NCI-H2196 treated with DMSO at 0.1 percent for 48 hours (cell line): ENCODE measurements around the gene AJAP1.
"Not testable (repeated sequence)": the region's sequence is repeated elsewhere in the genome, so short reads cannot be mapped to it uniquely, and the experiment has no call there.

Source experiments
- DNase-seq: peaks from one replicate; lab custom pipeline; 2025; ENCODE audit not compliant: unreplicated experiment; lab: John Stamatoyannopoulos, UW

AJAP1 gene, protein sequence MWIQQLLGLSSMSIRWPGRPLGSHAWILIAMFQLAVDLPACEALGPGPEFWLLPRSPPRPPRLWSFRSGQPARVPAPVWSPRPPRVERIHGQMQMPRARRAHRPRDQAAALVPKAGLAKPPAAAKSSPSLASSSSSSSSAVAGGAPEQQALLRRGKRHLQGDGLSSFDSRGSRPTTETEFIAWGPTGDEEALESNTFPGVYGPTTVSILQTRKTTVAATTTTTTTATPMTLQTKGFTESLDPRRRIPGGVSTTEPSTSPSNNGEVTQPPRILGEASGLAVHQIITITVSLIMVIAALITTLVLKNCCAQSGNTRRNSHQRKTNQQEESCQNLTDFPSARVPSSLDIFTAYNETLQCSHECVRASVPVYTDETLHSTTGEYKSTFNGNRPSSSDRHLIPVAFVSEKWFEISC

DNA sequence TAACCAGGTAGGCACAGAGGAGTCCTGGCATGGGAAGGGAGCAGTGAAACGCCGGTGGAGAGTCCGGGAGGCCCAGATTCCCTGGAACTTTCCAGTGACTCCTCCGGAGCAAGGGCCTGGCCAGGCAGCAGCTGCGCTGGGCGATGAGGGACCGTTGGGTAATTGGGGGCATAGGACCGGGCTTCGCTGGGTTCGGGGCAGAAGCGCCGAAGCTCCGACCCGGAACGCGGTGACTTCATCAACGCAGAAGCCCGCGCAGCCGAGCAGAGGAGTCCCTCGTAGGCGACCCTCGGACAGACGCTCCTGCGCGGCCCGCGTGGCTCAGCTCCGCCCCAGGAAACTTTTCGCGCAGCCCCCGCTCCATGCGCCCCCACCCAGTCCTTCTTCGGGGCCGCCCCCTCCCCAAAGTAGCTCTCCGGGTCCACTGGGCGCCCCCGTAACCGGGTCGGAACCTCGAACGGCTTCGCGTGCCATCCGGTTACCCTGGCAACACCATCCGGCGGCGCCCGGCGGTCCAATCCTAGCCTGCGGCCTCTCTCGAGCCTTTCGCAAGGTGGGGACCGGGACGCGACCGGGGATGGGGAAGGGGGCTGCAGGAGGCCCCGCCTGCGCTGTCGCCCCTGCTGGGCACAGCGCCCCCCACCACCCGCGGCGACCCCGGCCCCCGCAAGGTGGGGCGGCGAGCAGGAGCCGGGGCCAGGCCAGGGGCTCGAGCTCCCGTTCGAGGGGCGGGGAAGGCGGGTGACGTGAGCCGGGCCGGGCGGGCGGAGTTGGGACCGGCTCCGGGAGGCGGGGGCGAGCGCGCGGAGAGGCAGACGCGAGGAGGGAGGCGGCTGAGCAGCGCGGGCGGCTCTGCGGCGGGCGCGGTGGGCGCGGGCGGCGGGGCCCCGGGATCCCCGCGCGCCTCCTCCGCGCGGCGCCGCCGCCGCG lies at the start of gene AJAP1:
TSS of gene AJAP1 (plus strand) at position 814 of the 930 bp plus-strand sequence. CDS start 817 bp downstream, outside the sequence.
- no peak for DNase-seq

DNA sequence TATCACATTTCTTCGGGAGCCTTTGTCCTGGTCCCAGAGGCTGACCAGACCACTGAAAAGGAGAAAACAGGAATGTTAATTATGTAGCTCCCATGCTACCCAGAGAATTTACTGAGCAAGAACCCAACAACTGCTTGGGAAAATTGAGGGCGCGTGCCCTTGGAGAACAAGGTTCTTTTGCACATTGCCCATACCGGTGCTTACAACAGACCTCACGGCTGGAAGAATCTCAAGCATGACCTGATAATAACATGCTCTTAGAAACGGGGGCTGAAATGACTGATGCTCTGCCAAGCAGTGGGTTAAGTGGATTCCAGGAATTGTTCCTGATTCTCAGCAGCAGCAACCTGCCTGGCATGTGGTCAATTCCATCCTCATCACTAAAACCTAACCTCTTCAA lies 49.3 kb upstream of the AJAP1 start:
- DNase-seq = no peak

DNA sequence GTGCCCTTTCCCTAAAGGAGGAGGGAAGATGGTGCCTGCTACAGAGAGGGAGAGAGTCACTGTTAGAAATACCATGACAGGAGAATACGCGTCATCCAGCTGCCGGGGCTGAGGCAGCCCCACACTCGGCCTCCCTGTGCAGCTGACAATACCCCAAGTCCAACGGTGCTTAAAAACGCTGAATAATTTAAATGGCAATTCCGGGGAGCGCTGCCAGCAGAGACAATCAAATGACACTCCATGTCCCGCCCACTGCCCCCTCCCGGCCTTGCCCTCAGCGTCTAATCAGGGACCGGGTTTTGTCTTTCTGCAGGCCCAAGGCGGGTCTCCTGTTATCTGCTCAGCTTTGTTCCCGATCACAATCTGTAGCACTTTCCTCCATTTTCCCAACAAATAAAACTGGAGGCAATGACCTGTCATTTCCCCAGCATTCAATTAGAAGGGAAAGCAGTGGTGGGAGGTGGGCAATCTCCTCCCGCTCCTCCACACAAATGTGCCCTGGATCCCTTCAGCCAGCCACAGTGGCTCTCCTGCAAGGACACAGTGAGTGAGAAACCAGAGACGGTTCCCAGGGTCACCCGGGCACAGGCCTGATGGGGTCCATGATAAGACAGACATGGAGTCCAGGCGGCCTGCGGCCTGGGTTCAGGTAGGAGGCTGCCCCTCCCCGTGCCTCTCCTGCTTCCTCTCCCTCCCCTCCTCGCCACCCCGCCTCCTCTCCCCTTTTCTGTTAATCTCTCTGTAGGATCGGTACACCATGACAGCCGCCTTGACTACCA lies 42.7 kb upstream of the AJAP1 start:
- DNase-seq = no peak

DNA sequence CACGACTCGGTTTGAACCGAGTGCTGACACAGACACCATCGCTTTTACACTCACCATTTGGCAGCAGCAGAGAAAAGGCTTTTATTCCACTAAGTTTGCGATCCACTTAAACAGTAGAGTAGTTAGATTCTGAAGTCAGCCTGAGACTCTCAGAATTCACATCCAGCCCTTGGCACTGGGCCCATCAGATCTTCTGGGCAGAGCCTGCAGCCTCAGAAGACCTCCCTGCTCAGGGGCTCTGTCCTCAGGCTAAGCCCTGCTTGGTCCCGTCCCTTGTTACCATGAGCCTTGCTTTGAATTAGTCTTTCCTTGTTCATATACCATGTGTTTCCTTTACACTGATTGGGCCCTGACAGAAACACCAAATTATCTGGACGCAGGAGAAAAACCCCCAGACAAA lies 41.4 kb upstream of the AJAP1 start:
- no peak for DNase-seq

DNA sequence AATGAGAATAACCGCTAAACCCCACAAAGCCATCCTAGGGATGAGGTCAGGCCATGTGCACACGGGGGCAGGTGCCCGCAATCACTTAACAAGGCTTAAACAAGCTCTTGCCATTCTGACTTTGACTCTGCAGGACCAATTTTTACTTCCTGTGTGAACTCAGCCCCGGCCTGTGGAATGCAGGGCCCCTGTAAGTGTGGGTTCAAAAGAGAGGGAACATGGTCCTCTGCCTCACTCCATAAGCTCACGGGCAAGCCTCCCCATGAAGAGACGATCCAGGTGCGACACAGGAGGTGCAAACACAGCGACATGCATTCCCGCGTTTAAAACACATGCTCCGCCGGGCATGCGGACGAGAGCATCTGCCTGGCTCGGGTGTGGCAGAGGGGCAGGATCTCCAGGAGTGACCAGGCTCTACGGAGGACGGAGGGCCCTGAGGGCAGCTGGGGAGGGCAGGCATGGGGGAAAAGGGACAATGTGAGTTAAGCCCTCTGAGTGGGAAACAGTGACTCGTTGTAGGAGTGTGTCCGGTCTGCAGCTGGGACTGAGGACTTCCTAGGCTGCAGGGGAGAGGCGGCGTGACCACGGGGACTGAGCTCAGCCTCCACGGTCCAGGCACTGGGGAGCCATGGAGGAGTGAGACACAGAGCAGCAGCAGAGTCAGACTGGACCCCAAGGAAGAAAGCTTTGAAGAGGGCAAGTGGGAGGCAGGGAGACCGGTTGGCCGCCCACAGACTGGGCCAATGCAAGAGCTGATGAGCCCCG lies 40.6 kb upstream of the AJAP1 start:
- no peak for DNase-seq

DNA sequence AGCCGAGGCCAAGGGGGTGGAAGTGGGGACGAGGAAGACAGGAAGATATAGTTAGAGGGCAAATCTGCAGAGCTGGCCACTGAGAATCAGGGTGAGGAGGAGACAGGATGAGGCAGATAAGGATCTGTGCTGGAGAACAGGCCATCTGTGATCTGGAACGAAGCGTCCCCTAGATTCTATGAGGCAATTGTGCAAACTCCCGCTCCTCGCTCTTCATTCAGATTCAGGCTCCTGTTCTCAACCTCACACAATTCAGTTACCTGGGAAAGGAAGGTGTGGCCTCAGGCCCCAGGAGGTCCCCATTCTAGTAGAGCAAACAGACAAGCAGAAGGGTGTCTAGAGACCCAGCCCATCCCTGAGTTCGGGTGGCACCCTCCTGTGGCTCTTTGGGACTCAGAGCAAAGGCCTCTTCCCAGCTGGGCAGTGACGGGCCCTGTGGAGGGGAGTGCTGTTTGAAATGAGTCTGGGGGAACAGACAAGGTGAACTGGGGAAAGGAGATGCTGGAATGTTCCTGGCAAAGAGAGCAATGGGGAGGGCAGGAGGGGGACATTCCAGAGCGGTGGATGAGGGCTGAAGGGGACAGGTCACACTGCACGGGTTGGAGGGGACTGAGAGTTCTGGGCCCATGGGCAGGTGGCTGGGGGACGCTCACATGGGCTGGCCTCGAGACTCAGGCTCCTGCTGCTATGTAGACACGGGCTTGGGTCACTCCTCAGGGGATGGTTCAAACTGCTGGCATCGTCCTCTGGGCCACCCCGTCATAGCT lies 39.9 kb upstream of the AJAP1 start:
- DNase-seq = no peak

DNA sequence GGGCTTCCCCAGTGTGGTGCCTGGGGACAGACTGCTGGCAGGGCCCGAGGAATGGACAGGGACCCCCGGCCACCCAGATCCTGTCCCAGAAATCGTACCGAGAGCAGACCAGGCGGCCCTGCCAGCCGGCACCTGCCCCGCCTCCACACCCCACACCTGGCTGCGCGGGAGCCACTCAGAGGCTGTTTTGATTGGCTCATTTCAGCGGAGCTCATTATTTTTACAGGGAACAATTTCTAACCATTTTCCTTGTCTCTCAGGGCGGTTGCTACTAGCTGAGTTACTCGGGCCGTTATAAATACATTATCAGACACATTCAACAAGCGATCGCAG lies 39.3 kb upstream of the AJAP1 start:
- DNase-seq = no peak

DNA sequence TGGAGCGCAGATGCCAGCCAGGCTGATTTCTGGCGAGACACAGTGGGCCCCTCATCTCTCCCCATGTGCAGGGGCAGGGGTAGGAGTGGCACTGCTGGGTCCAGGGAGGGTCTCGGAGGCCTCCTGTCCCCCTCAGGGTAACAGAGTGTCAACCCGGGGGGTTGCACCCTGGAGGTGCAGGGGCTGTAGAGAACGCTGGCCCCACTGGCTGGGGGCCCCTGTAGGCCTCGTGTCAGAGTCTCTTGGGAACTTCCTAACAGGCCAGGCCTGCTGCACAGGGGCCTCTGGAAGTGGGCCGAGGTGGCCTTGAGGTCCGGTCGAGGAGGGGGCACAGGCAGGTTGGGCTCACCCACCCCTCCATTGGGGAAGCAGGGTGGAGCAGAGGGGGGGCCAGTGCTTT lies 38.9 kb upstream of the AJAP1 start:
- DNase-seq = no peak

DNA sequence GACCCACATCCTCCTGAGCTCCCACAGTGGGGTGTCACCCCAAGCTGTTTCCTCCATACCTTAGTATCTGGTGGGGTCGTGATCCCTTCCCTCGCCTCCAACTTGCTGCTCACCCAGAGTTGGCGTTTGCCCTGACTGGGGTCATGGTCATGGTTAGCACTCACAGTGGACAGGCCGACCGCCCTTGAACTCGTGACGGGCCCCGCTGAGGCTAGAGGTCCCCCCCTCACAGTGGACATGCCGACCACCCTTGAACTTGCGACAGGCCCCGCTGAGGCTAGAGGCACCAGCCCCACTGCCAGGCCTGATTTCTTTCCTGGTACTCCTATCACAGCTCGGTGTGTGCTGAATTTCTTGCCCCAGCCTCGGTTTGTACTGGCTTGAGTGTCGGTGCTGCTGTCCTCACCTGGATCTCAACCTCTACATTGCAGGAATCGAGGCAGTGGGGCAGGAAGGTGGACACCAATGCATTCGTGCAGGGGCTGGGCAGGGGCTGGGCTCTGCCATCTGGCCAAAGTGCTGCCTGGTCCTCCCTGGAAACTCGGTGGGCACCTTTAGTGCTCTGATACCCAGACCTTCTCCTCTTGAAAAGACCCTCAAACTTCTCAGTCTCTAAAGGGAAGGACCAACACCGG lies 37.5 kb upstream of the AJAP1 start:
- no peak for DNase-seq

DNA sequence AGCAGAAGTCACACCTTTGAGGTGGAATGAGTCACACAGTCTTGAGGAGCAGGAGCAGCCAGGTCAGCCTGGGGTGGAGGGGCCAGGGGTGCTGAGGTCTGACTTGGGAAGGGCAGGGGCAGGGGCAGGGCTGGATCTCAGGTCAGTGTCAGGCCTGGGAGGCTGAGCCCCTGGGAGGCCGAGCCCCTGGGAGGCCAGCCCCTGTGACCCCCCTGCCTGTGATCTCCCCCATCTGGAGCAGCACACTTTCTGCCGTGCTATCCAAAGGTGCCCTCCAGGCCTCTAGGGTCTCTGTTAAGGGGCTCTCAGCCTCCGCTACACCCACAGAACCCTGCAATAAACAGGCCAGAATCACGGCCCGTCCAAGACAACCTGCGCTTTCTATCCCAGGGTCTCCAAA lies 36.9 kb upstream of the AJAP1 start:
- no peak for DNase-seq

DNA sequence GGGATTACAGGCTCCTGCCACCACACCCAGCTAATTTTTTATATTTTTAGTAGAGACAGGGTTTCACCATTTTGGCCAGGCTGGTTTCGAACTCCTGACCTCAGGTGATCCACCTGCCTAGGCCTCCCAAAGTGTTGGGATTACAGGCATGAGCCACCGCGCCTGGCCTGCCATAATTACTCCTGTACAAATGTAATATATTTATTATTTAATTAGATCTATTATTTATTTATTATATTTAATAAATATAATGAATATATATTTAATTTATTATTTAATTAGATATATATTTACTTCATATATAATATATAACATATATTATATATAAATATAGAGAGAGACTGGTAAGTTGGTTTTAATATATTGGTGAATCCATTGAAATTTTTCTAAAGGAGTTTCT lies 35.6 kb upstream of the AJAP1 start:
- not testable (repeated sequence) for DNase-seq

DNA sequence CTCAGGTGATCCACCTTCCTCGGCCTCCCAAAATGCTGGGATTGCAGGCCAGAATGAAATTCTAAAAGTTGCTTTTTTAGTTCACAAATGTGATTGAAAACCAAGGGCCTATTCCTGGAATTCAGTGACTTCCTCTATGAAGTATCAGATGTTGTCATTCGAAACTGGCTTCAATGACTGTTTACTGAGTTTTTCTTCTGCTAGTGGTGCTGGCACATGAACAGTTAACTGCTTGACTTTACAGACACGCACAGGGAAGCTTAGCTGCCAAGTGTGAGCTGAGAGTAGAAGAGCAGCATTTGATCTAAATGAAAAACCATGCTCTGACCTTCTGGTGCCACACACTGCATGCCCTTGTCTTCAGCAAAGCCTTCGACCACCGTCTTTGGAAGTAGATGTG lies 32.8 kb upstream of the AJAP1 start:
- DNase-seq = no peak

DNA sequence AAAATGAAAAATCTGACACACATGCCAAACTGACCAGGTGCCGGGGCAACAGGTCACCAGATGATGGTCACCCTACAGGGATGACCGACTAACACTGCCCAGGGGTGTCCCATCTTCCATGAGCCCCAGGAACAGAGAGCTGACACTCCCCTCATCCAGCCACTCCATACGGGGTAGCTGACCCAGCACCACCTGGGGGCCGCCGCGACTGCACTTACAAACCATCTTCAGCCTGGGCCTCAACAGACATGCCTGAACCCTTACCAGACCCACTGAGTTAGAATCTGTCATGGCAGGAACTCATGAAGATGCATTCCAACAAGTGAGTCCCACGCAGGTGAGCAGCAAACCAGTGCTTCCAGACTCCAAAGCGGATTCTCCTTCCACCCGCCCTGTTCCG lies 31.6 kb upstream of the AJAP1 start:
- DNase-seq = no peak

DNA sequence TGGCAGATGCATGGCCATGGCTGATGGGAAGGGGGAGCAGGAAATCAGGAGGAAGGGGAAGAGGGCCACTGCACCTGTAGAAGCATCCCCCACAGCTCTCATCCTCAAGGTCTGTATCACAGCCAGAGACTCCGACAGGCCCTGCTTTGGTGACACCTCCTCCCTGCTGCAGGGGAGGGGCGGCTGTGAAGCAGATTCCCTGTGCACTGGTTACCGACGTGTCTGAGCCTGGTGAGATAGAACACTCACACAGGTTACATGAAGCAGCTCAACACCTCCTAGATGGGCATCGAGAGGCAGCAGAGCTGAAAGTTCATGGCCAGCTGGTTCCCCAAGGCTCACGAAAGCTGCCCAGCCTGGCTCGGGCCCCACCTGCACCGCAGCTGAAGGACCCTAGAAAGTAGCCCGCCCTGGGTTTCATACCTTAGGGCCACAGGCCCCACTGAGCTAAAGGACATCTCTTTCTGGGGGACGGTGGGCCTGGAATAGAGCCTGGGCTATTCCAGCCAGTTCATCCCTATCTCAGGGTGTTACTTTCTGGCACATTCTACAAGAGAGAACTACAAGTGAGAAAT lies 30.2 kb upstream of the AJAP1 start:
- no peak for DNase-seq

DNA sequence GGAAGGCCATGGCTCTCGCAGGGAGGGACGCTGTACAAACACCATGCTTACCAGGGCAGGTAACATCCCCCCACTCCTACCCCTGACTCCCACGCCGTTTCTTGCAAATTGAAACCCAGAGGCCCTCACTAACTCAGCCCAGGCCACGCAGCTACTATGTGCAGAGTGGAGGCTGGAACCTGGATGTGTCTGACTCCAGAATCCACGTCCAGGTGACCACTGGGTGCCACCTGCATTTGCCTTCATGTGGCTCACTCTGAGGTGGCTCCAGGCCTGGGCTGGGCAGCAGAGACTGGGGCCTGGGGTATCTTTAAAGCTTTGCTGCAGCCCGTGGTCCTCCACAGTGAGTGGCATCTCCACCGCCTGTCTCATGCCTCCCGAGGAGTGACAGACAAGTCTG lies 29.6 kb upstream of the AJAP1 start:
- no peak for DNase-seq

DNA sequence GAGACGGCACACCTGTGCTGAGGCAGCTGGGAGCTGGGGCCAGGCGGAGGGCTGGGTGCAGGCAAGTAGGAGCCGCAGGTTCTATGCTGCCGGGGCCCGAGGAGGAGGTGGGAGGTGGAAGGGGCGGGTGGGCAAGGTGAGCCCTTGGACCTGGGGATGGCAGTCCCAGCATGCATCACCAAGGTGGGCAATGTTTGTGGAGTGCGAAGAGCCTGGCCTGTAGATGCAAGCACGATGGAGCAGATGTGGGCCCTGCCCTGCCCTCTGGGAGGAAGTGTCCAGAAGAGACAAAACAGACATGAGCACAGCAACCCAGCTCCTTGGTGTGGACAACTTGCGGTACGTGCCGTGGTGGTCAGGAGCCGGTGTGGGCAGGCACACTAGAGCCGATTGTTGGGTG lies 28.3 kb upstream of the AJAP1 start:
- no peak for DNase-seq

DNA sequence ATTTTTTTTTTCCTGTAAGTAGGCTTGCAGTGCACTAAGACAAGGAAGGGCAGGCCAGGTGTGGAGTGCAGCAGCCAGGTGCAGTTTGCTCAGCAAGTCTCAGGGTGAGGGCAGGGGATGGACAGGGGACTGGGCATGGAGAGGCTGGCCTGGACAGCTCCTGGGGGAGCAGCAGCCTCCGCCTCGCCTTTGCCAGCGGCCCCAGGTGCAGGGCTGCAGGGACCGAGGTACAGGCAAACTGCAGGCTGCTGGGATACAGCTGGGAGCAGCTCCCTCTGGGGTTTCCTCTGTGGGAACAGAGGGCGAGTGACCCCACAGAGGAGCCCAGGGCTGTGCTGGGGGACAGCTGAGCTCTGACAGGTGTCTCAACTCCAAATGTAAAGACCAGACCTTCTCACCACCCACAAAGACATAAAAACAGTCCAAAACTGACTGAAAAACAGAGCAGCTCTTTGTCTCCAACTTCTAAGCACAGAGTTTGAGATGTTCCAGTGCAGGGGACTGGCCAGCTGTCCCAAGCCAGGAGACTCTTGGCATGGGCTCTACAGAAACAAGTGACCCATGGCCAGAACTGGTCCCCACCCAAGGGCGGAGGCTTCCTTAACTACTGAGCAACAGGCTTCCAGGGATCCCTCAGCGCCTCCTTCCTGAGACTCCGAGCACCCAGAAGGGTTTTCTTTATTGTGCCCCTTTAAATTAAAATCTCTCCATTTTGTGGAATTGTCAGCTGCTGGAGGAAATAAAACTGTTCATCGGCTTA lies 27.7 kb upstream of the AJAP1 start:
- DNase-seq = no peak

DNA sequence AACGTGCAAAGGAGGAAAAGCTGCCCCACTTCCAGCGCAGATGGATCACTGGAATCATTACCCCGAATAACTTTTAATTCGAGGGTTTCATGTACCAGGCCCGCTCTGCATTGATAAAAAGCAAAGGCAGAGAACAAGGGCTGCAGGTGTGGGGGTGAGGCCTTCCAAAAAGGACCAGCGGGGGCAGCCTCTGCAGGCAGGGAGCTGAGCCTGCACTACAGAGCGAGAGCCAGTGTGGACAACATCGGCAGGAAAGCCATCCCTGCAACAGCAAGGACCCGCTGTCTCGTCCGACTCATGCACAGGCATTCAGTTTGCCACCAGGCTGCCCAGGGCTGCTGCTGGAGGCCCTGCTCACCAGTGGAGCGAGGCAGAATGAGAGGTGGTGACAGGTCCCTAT lies 27.1 kb upstream of the AJAP1 start:
- no peak for DNase-seq
